ENCODE results near the gene NOD2. TPM values are rescaled to one million over a fixed set of nuclear protein-coding genes. Genes with fewer than 3 reads are reported as not detected.

Gene NOD2
- total and polyA plus RNA-seq, 2 experiments from 2014 or later: 0.27 to 0.66 TPM

DNA sequence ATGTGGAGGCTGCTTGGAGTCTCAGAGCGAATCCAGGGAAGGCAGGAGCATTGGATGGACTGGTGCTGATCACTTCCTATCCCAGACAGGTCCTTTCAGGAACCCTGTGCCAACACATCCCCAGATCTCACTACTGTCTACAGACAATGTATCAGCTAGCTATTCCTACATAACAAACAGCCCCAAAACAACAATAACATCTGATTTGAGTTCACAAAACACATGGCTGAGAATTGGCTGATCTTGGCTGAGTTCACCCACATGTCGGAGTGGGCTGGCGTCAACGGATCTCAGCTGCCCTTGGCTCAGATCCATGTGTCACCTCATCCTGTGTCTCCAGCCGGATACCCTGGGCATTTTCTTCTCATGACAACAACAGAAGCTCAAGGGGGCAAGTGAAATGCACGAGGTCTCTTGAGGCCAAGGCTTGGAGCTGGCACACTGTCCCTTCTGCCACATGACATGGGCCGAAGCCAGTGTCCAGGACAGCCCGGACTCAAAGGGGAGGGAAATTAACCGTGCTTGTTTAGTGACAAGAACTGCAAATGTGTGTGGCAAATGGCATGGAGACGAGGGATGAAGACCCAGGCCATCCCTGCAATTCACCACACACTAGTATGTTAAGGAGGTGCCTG, 31.0 kb upstream of the NOD2 start:
- Histone ChIP-seq H3K36me3 (ENCODE audit: insufficient read depth) (no peaks in the 10 kb centered on the region), H4K20me1 (replicated peaks; ENCODE audit: insufficient read depth) (no peaks in the 10 kb centered on the region), H3F3A (replicated peaks; ENCODE audit: low read depth) (no peaks in the 10 kb centered on the region), H2AFZ (no peak overlapping the region), H3K4me2 (no peak overlapping the region), H3K27me3 (ENCODE audit: insufficient read depth) (0 out of 2 replicates have a peak, but pooled peaks cover 6% of the 10 kb centered on the region), H3K4me3 (no peak overlapping the region), H3K79me2 (replicated peaks; ENCODE audit: insufficient read depth) (no peaks in the 10 kb centered on the region), H3K4me1 (ENCODE audit: insufficient read depth) (no peaks in the 10 kb centered on the region), H3K9me2 (ENCODE audit: insufficient read depth) (0 out of 2 replicates have a peak, but pooled peaks cover 2% of the 10 kb centered on the region), H3K27ac (ENCODE audit: low read depth) (no peak overlapping the region)
- no peak overlapping the region for H3K27ac Mint-ChIP-seq
- H3K27me3 Mint-ChIP-seq (ENCODE audit: insufficient read depth, low read depth, poor library complexity): peaks cover 4% of the 10 kb centered on the region
- H3K9me3 Mint-ChIP-seq: peaks cover 4% of the 10 kb centered on the region; the same call in 1 of the 3 replicates
- H3K4me3 Mint-ChIP-seq: no peak overlapping the region
- ATAC-seq: no peak
- TF ChIP-seq EZH2phosphoT487 (IDR thresholded peaks at IDR 0.05; ENCODE audit: unreplicated experiment) (no peak), EZH2 (IDR thresholded peaks at IDR 0.05; ENCODE audit: low read depth, unreplicated experiment) (no peak)
- DNase-seq (ENCODE audit: low spot score): no peak
- H3K36me3 Mint-ChIP-seq (ENCODE audit: low read depth): peaks cover 5% of the 10 kb centered on the region; the same call in 1 of the 3 replicates
- H3K4me1 Mint-ChIP-seq: 0 out of 3 replicates have a peak, but pooled peaks cover 2% of the 10 kb centered on the region

- H3K4me3 ChIP-seq: no peak overlapping the region
- H3K79me2 ChIP-seq (replicated peaks; ENCODE audit: insufficient read depth): no peaks in the 10 kb centered on the region
- H3K36me3 Mint-ChIP-seq (ENCODE audit: low read depth): peaks cover 5% of the 10 kb centered on the region; the same call in 1 of the 3 replicates
- no peaks in the 10 kb centered on the region for H3K4me1 ChIP-seq (ENCODE audit: insufficient read depth)
- peaks cover 4% of the 10 kb centered on the region for H3K27me3 Mint-ChIP-seq (ENCODE audit: insufficient read depth, low read depth, poor library complexity)
- H3K9me3 Mint-ChIP-seq: peaks cover 4% of the 10 kb centered on the region; the same call in 2 of the 3 replicates
- H3K27ac Mint-ChIP-seq: no peak overlapping the region
- no peak overlapping the region for H3K27ac ChIP-seq (ENCODE audit: low read depth)
- peaks cover 10% of the 10 kb centered on the region for H3K4me1 Mint-ChIP-seq
- no peaks in the 10 kb centered on the region for H4K20me1 ChIP-seq (replicated peaks; ENCODE audit: insufficient read depth)
- 0 out of 2 replicates have a peak, but pooled peaks cover 6% of the 10 kb centered on the region for H3K27me3 ChIP-seq (ENCODE audit: insufficient read depth)
- H3K4me2 ChIP-seq: no peak overlapping the region; the same call in 1 of the 2 replicates
- DNase-seq (ENCODE audit: low spot score) (no peak), ATAC-seq (no peak)
- no peaks in the 10 kb centered on the region for H3F3A ChIP-seq (replicated peaks; ENCODE audit: low read depth)
- 0 out of 2 replicates have a peak, but pooled peaks cover 2% of the 10 kb centered on the region for H3K9me2 ChIP-seq (ENCODE audit: insufficient read depth)
- no peak overlapping the region for H2AFZ ChIP-seq
- H3K36me3 ChIP-seq (ENCODE audit: insufficient read depth): no peaks in the 10 kb centered on the region
- H3K4me3 Mint-ChIP-seq: no peak overlapping the region
- TF ChIP-seq, protein P1, sequence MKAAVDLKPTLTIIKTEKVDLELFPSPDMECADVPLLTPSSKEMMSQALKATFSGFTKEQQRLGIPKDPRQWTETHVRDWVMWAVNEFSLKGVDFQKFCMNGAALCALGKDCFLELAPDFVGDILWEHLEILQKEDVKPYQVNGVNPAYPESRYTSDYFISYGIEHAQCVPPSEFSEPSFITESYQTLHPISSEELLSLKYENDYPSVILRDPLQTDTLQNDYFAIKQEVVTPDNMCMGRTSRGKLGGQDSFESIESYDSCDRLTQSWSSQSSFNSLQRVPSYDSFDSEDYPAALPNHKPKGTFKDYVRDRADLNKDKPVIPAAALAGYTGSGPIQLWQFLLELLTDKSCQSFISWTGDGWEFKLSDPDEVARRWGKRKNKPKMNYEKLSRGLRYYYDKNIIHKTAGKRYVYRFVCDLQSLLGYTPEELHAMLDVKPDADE (IDR thresholded peaks at IDR 0.05): no peak
- no peak for TF ChIP-seq JUNB (IDR thresholded peaks at IDR 0.05; ENCODE audit: unreplicated experiment)
- TF ChIP-seq EZH2 (IDR thresholded peaks at IDR 0.05; ENCODE audit: low read depth, unreplicated experiment): no peak
- TF ChIP-seq ZNF114 (CRISPR knock-in tag; IDR thresholded peaks at IDR 0.05): no peak
- no peak for TF ChIP-seq REST (IDR thresholded peaks at IDR 0.05; ENCODE audit: unreplicated experiment)
- TF ChIP-seq POLR2AphosphoS5 (IDR thresholded peaks at IDR 0.05; ENCODE audit: low read depth): no peak
- no peak for TF ChIP-seq ZNF462 (CRISPR knock-in tag; IDR thresholded peaks at IDR 0.05)
- TF ChIP-seq STAT1 (IDR thresholded peaks at IDR 0.05; ENCODE audit: unreplicated experiment): no peak
- TF ChIP-seq NANOG (IDR thresholded peaks at IDR 0.05; ENCODE audit: borderline replicate concordance): no peak
Measured at GRCh38 chr16:50664270-50664669, 29.1 kb upstream of the NOD2 start.
